ENCODE results near the gene CSGALNACT2. TPM values are rescaled to one million over a fixed set of nuclear protein-coding genes. Genes with fewer than 3 reads are reported as not detected.

Gene CSGALNACT2
- total RNA-seq, 2 donors from 2014 or later: 31.6 to 36.3 TPM

DNA sequence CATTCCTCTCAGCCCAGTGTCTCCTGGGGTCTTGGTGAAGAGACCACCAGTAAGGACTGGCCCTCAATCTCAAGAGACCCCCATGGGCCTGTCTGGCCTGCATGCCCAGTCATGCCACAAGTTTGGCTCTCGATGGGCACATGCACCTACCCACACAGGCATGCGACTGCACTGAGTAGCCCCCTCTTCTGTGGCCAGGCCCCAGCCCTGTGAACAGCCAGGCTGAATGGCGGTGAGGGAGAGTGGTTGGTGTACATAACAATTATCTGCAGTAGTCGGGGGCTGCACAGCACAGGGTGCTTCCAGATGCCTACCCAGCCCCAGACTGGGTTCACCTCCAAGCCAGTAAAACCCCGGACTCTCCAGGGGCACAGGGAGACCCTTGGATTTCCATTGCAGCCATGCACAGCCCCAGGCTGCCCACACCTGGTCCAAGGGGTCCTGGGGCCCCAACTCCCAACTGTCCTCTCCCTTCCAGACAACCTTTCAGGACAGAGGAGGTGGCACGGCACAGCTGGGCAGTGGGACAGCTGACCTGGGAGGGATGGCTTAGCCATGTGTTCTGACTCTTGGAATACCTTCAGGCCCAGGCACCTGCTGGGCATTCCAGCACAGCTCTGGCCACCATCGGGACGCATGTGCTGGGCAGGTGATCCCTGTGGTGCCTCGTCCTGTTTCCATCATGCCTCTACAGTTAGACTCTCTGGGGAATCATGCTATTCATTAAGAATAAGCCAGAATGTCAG lies 21.0 kb upstream of the CSGALNACT2 start:
- no peaks in the 10 kb centered on the region for H3K27me3 Mint-ChIP-seq
- H3K4me3 Mint-ChIP-seq: no peak overlapping the region
- no peaks in the 10 kb centered on the region for H3K36me3 Mint-ChIP-seq (ENCODE audit: low read depth)
- H3K27ac Mint-ChIP-seq: peak overlapping the region; percentile 47
- no peaks in the 10 kb centered on the region for H3K9me3 Mint-ChIP-seq
- H3K4me1 Mint-ChIP-seq: peaks cover 12% of the 10 kb centered on the region
- no peak for ATAC-seq (replicated peaks)

DNA sequence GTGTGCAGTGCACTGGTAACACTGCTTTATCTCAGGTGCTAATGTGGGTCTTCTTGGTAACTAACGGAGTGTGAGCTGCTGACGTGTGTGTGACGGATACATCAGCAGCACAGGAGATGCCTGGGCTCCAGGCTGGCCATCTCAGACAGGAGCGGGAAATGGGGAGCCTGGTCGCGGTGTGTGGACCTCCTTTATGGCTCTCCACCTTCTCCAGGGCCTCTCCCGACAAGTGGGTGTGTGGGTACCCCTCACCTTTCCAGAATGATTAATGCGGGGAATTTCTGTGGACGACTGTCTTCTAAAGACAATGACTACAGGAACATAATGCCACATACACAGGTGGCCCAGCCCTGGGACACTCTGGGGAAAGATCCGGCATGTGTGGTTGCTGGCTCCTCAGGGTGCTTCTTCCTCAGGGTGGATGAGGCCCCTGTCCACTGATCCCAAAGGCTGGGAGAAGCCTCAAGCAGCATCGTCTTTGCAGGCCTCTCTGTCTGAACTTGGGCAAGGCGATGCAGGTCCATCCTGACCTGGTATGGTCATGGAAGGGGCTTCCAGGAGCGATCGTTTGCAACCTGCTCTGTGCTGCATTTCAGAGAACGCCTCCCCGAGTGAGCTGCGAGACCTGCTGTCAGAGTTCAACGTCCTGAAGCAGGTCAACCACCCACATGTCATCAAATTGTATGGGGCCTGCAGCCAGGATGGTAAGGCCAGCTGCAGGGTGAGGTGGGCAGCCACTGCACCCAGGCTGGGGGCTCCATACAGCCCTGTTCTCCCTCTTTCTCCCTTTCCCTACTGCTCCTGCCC lies 20.3 kb upstream of the CSGALNACT2 start:
- Mint-ChIP-seq H3K27ac (peak overlapping the region; percentile 78), H3K4me1 (peaks cover 12% of the 10 kb centered on the region), H3K4me3 (no peak overlapping the region), H3K9me3 (no peaks in the 10 kb centered on the region), H3K36me3 (ENCODE audit: low read depth) (no peaks in the 10 kb centered on the region), H3K27me3 (no peaks in the 10 kb centered on the region)
- no peak for ATAC-seq (replicated peaks)

DNA sequence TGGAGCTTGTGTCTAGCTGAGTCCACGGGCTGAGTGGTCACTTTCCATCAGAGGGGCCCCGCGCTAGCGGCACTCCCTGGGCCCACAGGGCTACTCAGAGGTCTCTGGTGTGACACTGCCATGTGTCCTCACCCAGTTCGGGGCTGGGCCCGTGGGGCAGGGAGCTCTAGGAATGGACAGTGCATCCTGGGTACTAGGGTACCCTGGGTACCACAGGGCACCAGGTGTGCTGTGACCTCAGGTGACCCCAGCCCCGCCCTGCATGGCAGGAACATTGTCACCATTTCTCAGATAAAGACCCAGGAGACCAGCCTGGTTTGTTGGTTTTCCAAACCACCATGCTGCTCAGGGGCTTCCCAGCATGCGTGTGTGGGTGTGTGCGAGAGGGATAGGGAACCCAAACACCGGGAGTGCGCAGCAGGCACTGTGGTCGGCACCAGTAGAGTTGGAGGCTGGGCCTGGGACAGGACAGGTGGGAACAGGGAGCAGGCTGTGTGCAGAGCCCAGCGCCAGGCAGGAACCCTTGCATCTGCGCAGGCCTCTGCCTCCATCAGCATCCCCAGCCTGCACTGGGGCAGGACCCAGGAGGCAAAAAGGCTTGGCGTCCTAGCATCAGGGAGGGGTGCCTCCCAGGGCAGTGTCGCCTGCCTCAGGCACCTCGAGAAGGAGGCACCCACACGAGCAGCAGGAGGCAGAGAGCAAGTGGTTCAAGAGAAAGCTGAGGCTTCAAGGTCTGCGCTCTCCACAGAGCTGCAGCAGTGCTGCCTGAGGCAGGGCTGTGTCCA lies 19.4 kb upstream of the CSGALNACT2 start:
- H3K4me1 Mint-ChIP-seq: peaks cover 12% of the 10 kb centered on the region
- no peaks in the 10 kb centered on the region for H3K27me3 Mint-ChIP-seq
- H3K4me3 Mint-ChIP-seq: no peak overlapping the region
- H3K9me3 Mint-ChIP-seq: no peaks in the 10 kb centered on the region
- H3K27ac Mint-ChIP-seq: peak overlapping the region; percentile 78
- no peak for ATAC-seq (replicated peaks)
- H3K36me3 Mint-ChIP-seq (ENCODE audit: low read depth): no peaks in the 10 kb centered on the region

- H3K9me3 Mint-ChIP-seq: no peaks in the 10 kb centered on the region
- H3K4me3 Mint-ChIP-seq: no peak overlapping the region
- peaks cover 12% of the 10 kb centered on the region for H3K4me1 Mint-ChIP-seq
- no peak overlapping the region for H3K27ac Mint-ChIP-seq
- no peak for ATAC-seq (replicated peaks)
- H3K27me3 Mint-ChIP-seq: no peaks in the 10 kb centered on the region
- H3K36me3 Mint-ChIP-seq (ENCODE audit: low read depth): no peaks in the 10 kb centered on the region
Observed at GRCh38 chr10:43119416-43120115, 18.7 kb upstream of the CSGALNACT2 start.

DNA sequence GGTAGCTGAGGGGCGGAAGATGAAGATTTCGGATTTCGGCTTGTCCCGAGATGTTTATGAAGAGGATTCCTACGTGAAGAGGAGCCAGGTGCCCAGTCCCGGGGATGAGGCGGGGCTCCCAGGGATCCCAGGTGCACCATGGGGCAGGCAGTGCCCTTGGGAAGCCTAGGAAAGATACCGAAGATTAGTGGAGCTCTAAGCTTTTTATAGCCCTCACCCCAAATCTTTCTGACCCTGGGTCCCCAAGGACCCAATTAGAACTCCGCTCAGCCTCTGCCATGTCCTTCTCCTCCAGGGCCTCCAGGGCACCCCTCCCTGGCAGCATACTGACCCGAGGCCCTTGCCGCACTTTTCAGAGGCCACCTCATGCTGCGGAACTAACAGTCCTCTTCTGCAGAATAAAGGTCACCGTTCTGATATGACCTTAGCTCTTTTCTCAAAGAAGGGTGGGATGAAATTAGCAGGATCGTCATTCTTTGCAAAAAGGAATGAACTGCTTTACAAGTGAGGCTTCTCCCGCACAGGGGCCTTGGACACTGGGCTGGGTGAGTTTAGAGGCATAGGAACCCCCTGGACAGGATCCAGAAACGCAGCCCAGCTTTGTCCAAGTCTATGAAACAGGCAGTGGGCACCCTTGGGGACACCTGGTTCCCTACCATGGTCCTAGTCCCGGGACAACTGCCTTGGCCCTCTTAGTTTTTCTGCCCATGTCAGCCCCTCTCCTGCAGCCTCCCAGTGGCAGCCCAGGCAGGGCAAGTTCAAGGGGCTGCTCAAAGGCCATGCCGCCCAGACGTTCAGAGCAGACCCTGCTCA lies 17.9 kb upstream of the CSGALNACT2 start:
- Mint-ChIP-seq H3K4me3 (peak overlapping the region; percentile 60), H3K36me3 (ENCODE audit: low read depth) (no peaks in the 10 kb centered on the region), H3K27ac (peak overlapping the region; percentile 80), H3K4me1 (peaks cover 12% of the 10 kb centered on the region), H3K27me3 (no peaks in the 10 kb centered on the region), H3K9me3 (no peaks in the 10 kb centered on the region)
- no peak for ATAC-seq (replicated peaks)

- Mint-ChIP-seq H3K27me3 (no peaks in the 10 kb centered on the region), H3K4me3 (peak overlapping the region; percentile 60), H3K4me1 (peaks cover 12% of the 10 kb centered on the region), H3K9me3 (no peaks in the 10 kb centered on the region), H3K36me3 (ENCODE audit: low read depth) (no peaks in the 10 kb centered on the region), H3K27ac (peak overlapping the region; percentile 80)
- ATAC-seq (replicated peaks): peak; percentile 99
Observed at GRCh38 chr10:43120929-43121314, 17.3 kb upstream of the CSGALNACT2 start.

DNA sequence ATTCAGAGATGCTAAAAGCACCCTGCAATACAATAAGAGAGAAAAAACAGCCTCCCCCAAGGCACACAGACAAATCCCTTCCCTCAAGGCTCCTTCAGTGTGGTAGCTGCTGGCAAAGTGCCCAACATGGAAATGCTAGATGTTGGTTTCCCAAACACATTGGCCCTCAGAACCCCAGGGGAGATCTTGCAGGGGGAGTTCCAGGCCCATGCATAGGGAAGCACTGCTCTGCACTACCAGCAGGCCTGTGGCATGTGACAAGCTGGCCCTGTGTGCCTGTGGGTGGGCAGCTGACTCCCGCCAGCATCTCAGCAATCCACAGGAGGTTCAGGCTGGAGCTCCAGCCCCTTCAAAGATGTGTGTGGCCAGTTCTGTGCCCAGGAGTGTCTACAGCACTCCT lies 16.8 kb upstream of the CSGALNACT2 start:
- ATAC-seq (replicated peaks): no peak
- H3K4me3 Mint-ChIP-seq: peak overlapping the region; percentile 60
- H3K36me3 Mint-ChIP-seq (ENCODE audit: low read depth): no peaks in the 10 kb centered on the region
- no peaks in the 10 kb centered on the region for H3K27me3 Mint-ChIP-seq
- peaks cover 13% of the 10 kb centered on the region for H3K4me1 Mint-ChIP-seq
- H3K9me3 Mint-ChIP-seq: no peaks in the 10 kb centered on the region
- H3K27ac Mint-ChIP-seq: peak overlapping the region; percentile 80

DNA sequence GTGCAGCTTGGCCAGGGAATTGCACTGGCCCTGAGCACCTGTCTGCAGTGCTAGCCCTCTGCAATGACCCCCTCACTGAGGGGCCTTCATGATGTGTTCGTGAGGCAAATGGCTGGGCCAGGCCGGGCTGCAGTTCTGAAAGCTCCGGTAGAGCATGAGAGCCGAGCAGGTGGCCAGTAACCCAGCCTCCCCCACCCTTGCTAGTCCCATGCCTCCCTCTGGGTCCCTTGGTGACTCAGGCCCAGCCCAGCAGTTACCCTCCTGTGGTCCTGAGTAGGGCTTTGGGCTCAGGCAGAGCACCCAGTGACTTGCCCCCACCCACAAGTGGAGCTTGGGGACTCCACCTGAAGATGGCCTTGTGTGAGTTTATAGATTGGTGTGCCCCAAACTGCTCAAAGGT lies 16.1 kb upstream of the CSGALNACT2 start:
- Mint-ChIP-seq H3K27ac (peak overlapping the region; percentile 80), H3K36me3 (ENCODE audit: low read depth) (no peaks in the 10 kb centered on the region), H3K4me3 (peak overlapping the region; percentile 60), H3K9me3 (no peaks in the 10 kb centered on the region), H3K4me1 (peaks cover 18% of the 10 kb centered on the region), H3K27me3 (no peaks in the 10 kb centered on the region)
- no peak for ATAC-seq (replicated peaks)

- H3K27ac Mint-ChIP-seq: peak overlapping the region; percentile 80
- H3K4me1 Mint-ChIP-seq: peaks cover 18% of the 10 kb centered on the region
- H3K9me3 Mint-ChIP-seq: no peaks in the 10 kb centered on the region
- no peaks in the 10 kb centered on the region for H3K27me3 Mint-ChIP-seq
- no peak overlapping the region for H3K4me3 Mint-ChIP-seq
- ATAC-seq (replicated peaks): no peak
- H3K36me3 Mint-ChIP-seq (ENCODE audit: low read depth): no peaks in the 10 kb centered on the region
Observed at GRCh38 chr10:43122826-43123225, 15.4 kb upstream of the CSGALNACT2 start.

DNA sequence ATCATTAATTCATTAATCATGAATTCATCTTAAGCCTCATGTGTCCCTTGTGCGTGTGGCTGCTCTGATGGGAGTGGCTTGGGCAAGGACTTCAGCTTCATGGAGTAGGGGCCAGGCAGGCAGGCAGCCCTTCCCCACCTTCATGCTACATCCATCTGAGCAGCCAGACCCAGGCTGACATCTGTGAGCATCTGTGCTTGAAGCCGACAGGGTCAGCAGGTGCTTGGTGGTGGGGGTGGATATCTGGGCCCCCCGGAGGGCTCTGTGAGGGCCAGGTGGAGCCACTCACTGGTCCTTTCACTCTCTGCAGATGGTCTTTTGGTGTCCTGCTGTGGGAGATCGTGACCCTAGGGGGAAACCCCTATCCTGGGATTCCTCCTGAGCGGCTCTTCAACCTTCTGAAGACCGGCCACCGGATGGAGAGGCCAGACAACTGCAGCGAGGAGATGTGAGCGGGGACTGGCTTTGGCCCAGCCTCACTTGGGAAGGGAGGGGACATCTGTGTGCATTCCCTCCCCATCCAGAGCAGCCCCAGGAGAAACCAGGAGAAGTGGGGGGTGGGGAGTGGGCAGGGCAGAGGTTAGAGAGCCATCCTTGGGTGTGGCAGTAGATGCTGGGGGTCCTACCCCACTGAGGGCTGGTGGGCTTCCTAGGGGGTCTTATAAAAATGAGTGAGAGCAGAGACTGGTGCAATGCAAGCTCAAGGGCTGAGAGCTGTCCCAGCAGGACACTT lies 14.7 kb upstream of the CSGALNACT2 start:
- peaks cover 18% of the 10 kb centered on the region for H3K4me1 Mint-ChIP-seq
- ATAC-seq (replicated peaks): no peak
- H3K4me3 Mint-ChIP-seq: no peak overlapping the region
- no peak overlapping the region for H3K27ac Mint-ChIP-seq
- no peaks in the 10 kb centered on the region for H3K36me3 Mint-ChIP-seq (ENCODE audit: low read depth)
- no peaks in the 10 kb centered on the region for H3K9me3 Mint-ChIP-seq
- H3K27me3 Mint-ChIP-seq: no peaks in the 10 kb centered on the region

GRCh38 chr10:43124094-43124521 lies 14.1 kb upstream of the CSGALNACT2 start:
- Mint-ChIP-seq H3K9me3 (no peaks in the 10 kb centered on the region), H3K36me3 (ENCODE audit: low read depth) (no peaks in the 10 kb centered on the region), H3K27ac (no peak overlapping the region), H3K27me3 (no peaks in the 10 kb centered on the region), H3K4me3 (no peak overlapping the region), H3K4me1 (peaks cover 20% of the 10 kb centered on the region)
- ATAC-seq (replicated peaks): no peak

DNA sequence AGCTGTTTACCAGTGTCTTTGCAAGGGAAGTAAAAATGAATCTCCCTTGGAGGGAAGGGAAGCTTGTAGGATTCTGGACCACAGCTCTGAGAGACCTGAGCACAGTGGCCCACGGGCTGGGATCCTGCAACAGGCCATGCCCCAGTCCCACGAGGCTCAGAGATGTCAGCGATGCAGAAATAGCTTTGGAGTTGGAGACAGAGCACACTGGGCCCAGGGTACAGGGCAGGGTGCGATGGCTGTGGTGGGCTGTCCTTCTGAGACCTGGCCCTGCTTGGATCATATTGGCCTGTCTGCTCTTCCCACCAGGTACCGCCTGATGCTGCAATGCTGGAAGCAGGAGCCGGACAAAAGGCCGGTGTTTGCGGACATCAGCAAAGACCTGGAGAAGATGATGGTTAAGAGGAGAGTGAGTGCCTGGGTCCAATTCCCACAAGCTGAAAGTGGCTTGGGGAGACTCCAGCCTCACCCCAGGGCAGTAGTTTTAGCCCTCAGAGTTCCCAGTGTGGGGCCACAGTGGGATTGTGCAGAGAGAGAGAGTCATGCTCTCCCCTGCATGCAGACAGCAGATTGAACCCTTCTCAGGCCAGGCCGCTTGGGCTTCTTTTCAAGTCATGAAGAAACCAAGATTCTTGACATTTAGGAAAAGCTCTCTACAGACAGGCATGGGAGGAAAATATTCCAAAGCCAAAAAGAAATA lies 13.5 kb upstream of the CSGALNACT2 start:
- Mint-ChIP-seq H3K4me1 (peaks cover 25% of the 10 kb centered on the region), H3K36me3 (ENCODE audit: low read depth) (no peaks in the 10 kb centered on the region), H3K9me3 (no peaks in the 10 kb centered on the region), H3K27me3 (no peaks in the 10 kb centered on the region), H3K4me3 (no peak overlapping the region), H3K27ac (no peak overlapping the region)
- ATAC-seq (replicated peaks): no peak

Data from activated T-helper 17 cell treated with anti-CD3 and anti-CD28 coated beads, Interleukin-2, amount 50 U/mL, for 72 hours (primary cell).